ENCODE data around the gene PIGQ.

GRCh38 chr16:595942-596735 is 26.4 kb downstream of the PIGQ start:
- TF ChIP-seq, protein P1, sequence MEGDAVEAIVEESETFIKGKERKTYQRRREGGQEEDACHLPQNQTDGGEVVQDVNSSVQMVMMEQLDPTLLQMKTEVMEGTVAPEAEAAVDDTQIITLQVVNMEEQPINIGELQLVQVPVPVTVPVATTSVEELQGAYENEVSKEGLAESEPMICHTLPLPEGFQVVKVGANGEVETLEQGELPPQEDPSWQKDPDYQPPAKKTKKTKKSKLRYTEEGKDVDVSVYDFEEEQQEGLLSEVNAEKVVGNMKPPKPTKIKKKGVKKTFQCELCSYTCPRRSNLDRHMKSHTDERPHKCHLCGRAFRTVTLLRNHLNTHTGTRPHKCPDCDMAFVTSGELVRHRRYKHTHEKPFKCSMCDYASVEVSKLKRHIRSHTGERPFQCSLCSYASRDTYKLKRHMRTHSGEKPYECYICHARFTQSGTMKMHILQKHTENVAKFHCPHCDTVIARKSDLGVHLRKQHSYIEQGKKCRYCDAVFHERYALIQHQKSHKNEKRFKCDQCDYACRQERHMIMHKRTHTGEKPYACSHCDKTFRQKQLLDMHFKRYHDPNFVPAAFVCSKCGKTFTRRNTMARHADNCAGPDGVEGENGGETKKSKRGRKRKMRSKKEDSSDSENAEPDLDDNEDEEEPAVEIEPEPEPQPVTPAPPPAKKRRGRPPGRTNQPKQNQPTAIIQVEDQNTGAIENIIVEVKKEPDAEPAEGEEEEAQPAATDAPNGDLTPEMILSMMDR (IDR thresholded peaks at IDR 0.05) = no peak
- no peak for TF ChIP-seq RCOR1 (IDR thresholded peaks at IDR 0.05; ENCODE audit: low read length)
- TF ChIP-seq FOXM1 (IDR thresholded peaks at IDR 0.05; ENCODE audit: low read depth) = no peak
- no peak for TF ChIP-seq MXI1 (IDR thresholded peaks at IDR 0.05; ENCODE audit: low read depth, low read length)
- TF ChIP-seq POLR2AphosphoS5 (IDR thresholded peaks at IDR 0.05; ENCODE audit: low read depth, low read length) = no peak
- no peak for TF ChIP-seq NRF1 (IDR thresholded peaks at IDR 0.05; ENCODE audit: low read depth, low read length)
- TF ChIP-seq GABPA (IDR thresholded peaks at IDR 0.05; ENCODE audit: low read depth) = no peak
- no peak for TF ChIP-seq NFIC (IDR thresholded peaks at IDR 0.05; ENCODE audit: borderline replicate concordance)
- no peak for TF ChIP-seq GATA2 (CRISPR knock-in tag; IDR thresholded peaks at IDR 0.05)
